Stimulated activated CD8-positive, alpha-beta memory T cell treated with anti-CD3 and anti-CD28 coated beads, Interleukin-4, amount 100 ng/mL, for 24 hours (primary cell): ENCODE measurements around the gene CAMK1D.
"Not testable (repeated sequence)": the region's sequence is repeated elsewhere in the genome, so short reads cannot be mapped to it uniquely, and the experiment has no call there.

Experiments
- DNase-seq: peaks from one replicate; pipeline ENCODE4 v3.0.0-alpha.2; 2020; ENCODE audit warnings: low read depth

CAMK1D gene

DNA sequence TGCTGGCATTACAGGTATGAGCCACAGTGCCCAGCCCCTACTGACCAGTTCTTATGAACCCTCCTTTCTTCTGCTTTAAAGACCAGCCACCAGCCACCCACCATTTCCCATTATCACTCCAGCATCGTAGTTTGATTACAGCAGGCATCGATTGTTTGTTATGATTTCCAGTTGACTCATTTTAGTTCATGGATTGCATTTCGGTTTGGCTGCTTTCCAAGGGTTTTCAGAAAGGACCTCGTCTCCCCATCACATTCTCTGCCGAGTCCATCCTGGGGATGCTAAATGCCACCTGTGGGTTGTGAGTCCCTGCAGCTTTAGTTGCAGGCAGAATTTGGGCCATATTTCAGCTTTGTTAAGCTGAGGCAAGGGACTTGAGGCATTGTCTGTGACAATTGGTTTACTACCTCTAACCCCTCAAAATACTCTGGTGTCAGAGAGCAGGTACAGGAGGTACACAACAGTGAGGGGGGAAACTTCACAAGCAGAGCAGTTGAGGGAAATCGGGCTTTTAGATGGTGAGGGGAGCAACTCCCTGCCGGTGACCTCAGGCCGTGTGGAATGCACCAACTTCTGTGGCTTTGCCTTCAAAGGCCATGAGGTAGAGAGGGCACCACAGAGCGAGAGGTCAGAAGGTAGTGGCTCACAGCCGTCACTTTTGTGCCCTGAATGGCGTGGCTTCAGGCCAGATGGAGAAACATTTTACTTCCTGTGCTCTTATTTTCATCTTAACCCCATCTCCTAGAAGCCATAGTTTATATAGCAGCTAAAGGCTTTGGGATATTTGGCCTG is 448.3 kb downstream of the CAMK1D start:
- no peak for DNase-seq

DNA sequence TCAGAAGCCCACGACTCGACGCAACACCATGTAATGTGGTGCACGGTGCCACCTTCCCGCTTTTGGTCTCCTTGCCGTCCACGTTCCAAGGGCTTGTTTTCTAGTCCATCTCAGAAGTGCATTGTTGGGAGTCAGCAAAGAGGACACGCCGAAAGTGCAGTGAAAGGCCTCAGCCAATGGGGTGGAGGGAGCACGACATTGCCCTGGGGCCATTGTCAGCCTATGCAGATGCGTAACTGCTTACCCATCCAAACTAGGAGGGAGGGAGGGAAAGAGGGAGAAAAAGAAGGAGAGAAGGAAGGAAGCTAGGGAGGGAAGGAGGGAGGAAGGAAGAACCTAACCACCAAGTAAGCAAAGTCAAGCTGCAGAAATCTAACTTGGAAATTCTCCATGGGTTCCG is 449.8 kb downstream of the CAMK1D start:
- no peak for DNase-seq

DNA sequence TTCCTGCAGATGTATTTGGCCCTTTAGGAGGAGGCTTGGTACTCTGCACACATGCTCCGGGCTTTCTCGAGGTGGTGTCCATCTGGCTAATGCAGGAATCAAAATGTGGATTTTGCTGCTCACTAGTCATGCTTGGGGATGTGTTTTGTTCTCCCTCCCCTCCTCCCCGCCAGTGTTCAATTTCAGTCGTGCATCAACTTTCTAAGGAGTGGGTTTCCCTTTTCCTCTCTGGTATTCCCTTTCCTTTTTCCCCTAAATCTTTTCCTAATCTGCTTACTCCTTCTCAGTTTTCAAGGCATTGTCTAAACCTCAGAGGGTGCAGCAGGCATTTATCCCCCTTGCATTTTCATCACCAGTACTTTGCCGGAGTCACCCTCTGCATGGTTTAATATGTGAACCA is 450.4 kb downstream of the CAMK1D start:
- DNase-seq: no peak

- no peak for DNase-seq
Measured at GRCh38 chr10:12800302-12800701, 451.0 kb downstream of the CAMK1D start.

DNA sequence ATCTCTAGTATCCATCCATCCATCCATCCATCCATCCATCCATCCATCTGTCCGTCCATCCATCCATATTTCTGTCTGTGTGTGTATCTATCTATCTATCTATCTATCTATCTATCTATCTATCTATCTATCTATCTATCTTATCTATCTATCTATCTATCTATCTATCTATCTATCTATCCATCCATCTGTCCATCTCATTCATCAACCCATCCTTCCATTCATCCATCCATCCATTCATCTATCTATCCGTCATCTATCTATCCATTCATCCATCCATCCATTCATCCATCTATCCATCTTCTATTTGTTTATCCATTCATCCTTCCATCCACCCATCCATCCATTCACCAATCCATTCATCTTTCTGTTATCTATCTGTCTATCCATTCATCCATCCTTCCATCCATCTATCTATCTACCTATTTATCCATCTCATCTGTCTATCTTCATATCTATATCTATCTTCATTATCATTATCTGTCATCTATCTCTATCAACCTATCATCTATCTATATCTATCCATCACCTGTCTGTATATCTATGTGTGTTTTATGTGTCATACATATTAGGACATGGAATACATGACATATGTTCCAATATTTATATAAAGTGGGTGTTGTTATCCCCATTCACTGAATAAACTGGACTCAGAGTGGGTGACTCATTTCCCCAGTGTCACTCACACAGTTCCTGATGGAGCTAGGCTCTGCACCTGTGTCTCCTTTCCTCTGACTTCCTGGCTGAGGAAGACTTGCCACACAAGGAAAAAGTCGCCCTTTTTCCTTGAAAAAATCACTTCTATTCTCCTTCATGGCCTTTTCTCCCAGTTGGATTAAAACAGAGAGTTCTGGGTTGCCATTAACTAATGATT is 452.1 kb downstream of the CAMK1D start:
- no peak for DNase-seq

GRCh38 chr10:12803776-12804175 is 454.4 kb downstream of the CAMK1D start:
- DNase-seq: no peak

DNA sequence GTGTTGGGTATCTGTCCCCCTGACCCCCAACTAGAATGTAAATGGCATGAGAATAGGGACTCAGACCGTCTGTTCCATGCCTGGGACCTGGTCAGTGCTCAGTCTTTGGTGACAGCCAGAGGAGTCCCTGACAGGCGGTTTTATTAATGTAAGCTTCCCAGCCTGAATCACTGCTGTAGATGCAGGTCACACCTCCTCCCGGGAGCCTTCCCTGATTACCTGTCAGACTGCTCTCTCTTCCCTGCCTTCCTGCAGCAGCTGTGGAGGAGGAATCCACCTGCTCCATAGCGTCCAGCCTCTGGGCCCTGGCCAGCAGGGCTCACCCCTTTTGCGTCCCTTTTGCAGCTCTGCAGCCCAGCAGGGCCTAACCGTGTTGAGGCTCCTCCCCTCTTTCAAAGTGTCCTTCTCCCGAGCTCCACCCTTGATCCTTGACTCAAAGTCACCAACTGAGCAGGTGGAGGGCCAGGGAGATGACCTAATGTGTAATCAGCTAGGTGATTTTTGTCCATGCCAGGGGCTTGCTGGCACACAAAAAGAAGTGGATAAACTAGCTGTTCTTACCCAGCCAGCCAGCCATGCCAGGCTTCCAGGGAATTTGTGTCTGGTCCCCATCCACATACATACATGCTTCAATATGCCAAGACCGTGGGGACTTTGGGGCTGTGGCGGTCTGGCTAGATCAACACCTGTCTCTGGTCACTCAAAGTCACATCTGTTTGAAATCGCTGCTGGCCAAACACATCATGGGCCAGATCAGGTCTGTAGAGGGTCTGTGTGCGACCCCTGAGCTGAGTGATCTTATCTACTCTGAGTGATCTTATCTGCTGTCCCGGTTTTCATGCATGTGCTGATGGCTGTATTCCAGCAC is 457.1 kb downstream of the CAMK1D start:
- DNase-seq: no peak

DNA sequence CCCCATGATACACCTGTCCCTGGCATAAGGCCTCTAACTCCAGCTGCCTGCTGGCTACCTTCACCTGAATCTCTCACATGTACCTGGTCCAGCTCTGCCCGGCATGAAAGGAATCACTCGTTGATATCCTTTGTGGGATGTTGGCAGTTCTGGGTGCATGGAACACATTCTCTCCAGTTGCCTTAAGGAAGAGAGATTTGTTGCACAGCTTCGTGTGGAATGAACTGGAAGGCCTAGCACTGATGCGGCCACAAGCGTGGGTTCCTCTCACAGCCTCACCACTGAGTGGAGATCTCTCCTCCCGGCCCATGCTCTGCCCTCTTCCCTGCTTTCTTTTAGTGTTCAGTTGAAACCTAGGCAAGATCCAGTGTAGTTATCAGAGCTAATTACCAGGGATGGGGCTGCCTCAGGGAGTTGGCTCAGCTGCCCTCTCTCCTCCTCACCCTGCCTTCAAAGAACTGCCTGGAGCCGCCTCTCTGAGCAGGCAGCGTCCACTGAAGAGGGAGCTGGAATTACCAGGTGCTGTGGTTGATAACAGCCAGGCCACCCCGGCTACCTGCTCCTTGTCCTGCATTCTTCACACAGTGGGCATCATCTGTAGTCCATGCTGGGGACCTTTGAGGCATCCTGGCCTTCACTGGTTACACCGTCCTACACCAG is 457.9 kb downstream of the CAMK1D start:
- DNase-seq: no peak

DNA sequence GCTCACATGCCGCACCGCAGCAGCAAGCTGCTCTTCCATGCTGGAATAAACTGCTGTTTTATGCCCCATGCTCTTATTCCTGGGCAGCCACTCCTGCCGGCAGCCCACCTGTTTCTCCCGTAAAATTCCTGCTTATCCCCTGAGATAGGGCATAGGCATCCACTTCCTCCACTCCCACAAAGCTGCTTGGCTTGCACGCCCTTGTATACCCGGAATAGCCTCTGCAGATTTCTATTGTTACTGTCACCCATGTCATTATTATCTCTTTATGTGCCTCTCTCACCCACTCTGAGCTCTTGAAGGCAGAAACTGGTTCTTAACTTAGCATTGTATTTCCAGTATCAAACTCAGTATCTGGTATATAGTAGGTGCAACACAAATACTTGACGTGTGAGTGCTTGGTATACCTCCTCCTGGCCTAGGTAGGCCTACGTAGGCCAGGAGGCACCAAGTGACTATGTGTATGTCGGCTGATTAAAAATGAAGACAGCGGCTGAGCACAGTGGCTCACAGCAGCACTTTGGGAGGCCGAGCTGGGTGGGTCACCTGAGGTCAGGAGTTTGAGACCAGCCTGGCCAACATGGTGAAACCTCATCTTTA is 458.8 kb downstream of the CAMK1D start:
- DNase-seq: no peak

DNA sequence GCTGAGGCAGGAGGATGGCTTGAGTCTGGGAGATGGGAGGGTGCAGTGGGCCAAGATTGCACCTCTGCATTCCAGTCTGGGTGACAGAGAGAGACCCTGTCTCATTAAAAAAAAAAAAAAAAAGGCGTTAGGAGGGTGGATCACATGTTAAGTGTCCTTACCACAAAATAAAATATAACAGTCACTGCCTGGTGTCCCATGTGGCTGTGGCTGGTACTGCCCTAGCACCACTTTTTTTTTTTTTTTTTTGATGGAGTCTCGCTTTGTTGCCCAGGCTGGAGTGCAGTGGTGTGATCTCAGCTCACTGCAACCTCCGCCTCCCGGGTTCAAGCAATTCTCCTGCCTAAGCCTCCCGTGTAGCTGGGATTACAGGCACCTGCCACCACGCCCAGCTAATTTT is 460.7 kb downstream of the CAMK1D start:
- not testable (repeated sequence) for DNase-seq

DNA sequence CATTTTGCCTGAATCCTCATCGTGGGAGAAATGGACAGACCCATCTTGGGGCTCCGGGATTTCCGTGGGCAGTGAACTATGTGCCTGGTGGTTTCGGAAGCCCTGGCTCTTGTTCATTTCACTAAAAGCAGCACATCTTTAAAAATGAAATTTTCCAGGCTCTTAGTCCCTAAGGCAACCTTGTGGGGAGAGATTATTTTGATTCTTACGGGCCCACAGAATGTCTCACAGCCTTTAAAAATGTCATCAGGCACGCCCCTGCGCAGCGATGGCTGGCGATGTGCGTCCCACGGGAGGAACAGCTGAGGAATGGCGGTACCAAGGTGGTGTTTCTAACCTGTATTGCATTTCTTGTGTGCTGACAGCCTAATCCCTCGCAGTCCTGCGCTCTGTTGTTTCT is 462.5 kb downstream of the CAMK1D start:
- no peak for DNase-seq

DNA sequence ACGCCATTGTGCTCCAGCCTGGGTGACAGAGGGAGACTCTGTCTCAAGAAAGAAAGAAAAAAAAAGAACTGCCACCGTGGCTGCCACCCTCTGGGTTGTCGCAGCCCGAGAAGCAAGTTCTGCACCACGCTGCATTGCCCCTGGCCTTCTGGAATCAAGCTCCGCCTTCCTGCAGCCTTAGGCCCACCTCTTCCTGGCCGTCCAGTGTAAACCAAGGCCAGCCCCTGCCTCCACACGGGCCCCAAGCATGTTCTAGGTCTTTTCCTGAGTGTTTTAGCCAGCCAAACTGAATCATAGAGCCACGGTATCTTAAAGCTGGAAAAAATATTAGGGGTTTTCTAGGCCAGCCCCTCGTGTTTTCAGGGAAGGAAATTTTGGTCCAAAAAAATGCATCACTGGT is 463.2 kb downstream of the CAMK1D start:
- no peak for DNase-seq

- no peak for DNase-seq
Measured at GRCh38 chr10:12814166-12814565, 464.8 kb downstream of the CAMK1D start.

DNA sequence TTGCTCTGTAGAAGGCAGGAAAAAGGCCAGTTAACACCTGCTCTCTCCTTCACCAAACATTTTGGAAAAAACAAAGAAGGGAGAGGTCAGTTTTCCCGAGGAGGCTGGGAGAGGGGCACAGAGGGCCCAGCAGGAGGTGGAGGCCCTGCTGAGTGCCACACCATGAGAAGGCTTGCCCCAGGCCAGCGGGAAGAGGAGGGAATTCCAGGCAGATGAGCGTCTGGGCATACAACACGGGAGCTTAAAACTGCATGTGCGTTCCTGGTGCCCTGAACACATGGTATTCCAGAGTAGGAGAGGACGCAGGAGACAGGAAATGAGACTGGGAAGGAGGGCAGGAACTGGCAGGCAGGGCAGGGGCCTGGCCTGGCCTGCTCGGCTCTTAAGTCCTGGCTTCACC is 469.7 kb downstream of the CAMK1D start:
- no peak for DNase-seq

DNA sequence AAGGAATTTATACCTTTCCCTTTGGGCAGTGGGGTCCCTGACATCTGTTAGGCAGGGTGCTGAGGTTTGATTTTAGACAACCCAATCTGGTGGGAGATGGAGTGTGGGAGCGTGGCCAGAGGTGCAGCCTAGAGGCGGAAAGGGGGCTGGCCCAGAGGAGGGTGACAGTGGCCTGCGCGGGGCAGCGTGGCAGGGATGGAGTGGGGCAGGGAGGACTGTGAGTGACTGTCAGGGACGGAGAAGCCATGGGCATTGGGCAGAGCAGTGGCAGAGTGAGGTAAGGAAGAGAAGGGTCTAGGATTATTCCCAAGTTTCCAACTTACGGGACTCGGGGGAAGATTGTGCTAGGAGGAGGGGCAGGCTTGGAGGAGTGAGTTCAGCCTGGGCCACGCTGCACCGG is 470.3 kb downstream of the CAMK1D start:
- no peak for DNase-seq

DNA sequence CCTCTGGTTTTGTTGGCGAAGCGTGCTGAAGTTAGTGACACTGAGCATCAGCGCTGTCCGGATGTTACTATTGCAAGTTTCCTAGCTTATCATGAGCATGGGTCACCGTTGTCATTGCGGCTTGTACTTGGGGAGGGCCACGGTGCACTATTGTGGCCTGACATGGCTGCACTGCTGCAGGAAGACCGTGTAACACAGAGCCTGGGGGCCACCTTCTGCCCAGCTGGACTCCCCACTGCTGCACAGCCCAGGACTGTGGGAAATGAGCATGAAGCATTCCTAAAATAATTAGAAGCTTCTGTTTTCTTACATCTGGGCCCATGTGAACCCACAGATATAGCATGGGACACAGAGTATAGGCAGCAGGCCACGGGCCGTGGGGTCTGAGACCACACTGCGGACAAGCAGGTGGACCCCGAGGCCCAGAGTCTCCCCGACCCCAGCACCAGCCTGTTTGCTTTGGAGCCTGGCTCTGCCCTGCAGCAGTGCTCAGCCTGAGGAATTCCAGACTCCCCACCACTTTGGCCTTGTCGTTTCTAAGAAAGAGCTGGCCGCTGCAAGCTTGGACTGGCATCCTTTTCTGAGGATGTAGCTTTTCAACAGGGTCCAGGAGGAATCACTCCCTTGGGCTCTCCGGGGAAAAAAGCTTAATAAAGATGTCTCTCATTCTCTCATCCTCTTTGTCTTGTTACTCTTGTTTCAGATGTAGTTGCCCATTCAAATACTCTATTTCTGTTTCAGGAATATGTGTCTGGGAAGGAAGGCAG is 473.0 kb downstream of the CAMK1D start:
- no peak for DNase-seq

DNA sequence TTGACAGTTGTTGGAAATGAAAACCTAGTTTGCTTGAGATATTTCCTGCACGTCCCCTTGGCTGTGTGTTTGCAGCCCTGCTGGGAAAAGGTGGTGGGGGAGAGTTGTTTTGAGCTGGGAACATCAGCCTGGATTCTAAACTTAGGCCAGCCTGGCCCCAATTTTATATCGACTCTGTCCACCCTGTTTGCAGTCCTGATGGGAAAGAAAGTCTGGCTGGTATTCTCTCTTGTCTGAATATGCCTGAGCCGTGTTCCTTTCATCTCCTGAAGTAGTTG is 473.5 kb downstream of the CAMK1D start:
- DNase-seq: no peak

DNA sequence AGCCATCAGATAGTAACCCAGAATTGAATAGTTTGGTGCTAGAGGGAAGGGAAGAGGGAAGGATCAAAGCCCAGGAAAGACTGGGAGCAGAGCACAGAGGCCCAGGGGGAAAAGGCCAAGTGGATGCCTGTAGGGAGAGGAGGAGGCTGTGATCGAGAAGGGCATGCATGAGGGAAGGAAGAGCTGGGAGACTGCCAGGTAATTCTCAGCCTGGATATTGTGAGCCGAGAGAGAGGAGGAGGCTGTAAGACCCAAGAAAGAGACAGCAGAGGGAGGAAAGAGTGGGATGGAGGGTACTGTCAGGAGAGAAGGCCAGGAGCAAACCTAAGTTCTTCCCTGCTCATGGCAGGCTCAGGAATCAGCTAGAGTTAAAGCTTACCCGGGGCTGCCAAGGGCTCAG is 474.0 kb downstream of the CAMK1D start:
- DNase-seq: no peak

- no peak for DNase-seq
Measured at GRCh38 chr10:12825260-12825849, 476.0 kb downstream of the CAMK1D start.

DNA sequence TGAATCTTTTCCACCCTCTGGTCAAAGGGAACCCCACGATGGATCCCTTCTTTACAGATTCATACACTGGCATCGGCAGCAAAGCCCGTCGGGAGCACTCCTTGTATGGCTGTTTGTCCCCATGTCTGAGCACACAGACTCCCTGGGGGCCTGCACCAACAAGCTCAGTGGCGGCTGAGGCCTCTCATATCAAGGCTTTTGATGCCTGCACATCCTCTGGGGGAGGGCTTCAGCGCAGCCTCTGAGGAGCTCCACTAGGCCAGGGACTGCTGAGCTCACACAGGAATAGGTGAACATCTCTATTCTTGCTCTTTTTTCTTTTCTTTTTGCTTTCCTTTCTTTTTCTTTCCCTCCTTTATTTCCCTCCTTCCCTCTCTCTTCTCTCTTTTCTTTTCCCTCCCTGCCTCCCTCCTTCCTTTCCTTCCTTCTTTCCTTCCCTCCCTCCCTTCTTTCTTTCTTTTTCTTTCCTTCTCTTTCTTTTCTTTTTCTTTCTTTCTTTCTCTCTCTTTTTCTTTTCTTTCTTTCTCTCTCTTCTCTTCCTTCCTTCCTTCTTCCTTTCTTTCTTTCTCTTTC is 477.5 kb downstream of the CAMK1D start:
- DNase-seq: no peak
